Brain microvascular endothelial cell (primary cell): ENCODE measurements around the gene PLK1.
"Not testable (repeated sequence)": the region's sequence is repeated elsewhere in the genome, so short reads cannot be mapped to it uniquely, and the experiment has no call there.

Experiments
- DNase-seq: peaks from one replicate; pipeline ENCODE4 v3.0.0-alpha.2; 2020
- H3K27ac ChIP-seq: fragments of 250-450 bp; sonication (Bioruptor Pico); 2 replicates; pipeline ENCODE4 v1.5.1; 2020; ENCODE audit warnings: mild to moderate bottlenecking, moderate library complexity
- H3K27me3 ChIP-seq: fragments of 250-450 bp; sonication (Bioruptor Pico); replicated peaks from 2 replicates; pipeline ENCODE4 v1.5.1; 2020; ENCODE audit warnings: mild to moderate bottlenecking
- H3K36me3 ChIP-seq: fragments of 250-450 bp; sonication (Bioruptor Pico); replicated peaks from 2 replicates; pipeline ENCODE4 v1.5.1; 2020; ENCODE audit warnings: mild to moderate bottlenecking
- H3K4me3 ChIP-seq: 2 replicates; pipeline ENCODE4 v1.5.1; 2011; ENCODE audit warnings: low read depth, mild to moderate bottlenecking, control low read depth, low read length, moderate library complexity
- CTCF ChIP-seq: IDR thresholded peaks from 2 replicates; pipeline ENCODE4 v1.5.1; 2011; ENCODE audit warnings: low read depth, mild to moderate bottlenecking, moderate library complexity, low read length, control low read depth, inconsistent platforms; ENCODE audit errors: missing control alignments
- in situ Hi-C: cut with HindIII; loops from 2 replicates; pipeline ENCODE4 v1.10.0; 2017; ENCODE audit warnings: low sequenced_read_pairs, low pct_ligation_motif_present

PLK1 gene

GRCh38 chr16:23678430-23679273 lies at the start of gene PLK1:
TSS of gene PLK1 (plus strand) at chr16:23678889. CDS start at chr16:23678933, 44 bp downstream.
- H3K27ac ChIP-seq, result peak within 1 kb of the TSS; percentile 65
- in situ Hi-C loops, result no loop called here
- peak within 1 kb of the TSS; percentile 68 for H3K4me3 ChIP-seq
- peak; percentile 80 for DNase-seq
- no peaks in the 10 kb centered on the region for H3K27me3 ChIP-seq
- TF ChIP-seq CTCF, result peak; percentile 60
- H3K36me3 ChIP-seq, result peaks cover 19% of the 10 kb centered on the region

GRCh38 chr16:23629516-23629915 lies 49.2 kb upstream of the PLK1 start:
- TF ChIP-seq CTCF, result no peak
- DNase-seq, result no peak
- Histone ChIP-seq H3K27ac (no peak overlapping the region), H3K4me3 (no peak overlapping the region), H3K27me3 (no peaks in the 10 kb centered on the region), H3K36me3 (peaks cover 51% of the 10 kb centered on the region)
- in situ Hi-C loops, result no loop called here

- DNase-seq, H3K27me3 ChIP-seq, in situ Hi-C loops, H3K27ac ChIP-seq, H3K4me3 ChIP-seq: not testable (repeated sequence)
- H3K36me3 ChIP-seq, result peaks cover 46% of the 10 kb centered on the region
These were observed 46.8 kb upstream of the PLK1 start for GRCh38 chr16:23631874-23632273.

GRCh38 chr16:23634461-23635036 lies 44.1 kb upstream of the PLK1 start:
- peaks cover 38% of the 10 kb centered on the region for H3K36me3 ChIP-seq
- in situ Hi-C loops, result no loop called here
- no peak overlapping the region for H3K4me3 ChIP-seq
- no peak overlapping the region for H3K27ac ChIP-seq
- TF ChIP-seq CTCF, result no peak
- DNase-seq, result no peak
- no peaks in the 10 kb centered on the region for H3K27me3 ChIP-seq

- Histone ChIP-seq H3K27me3 (no peaks in the 10 kb centered on the region), H3K4me3 (no peak overlapping the region), H3K36me3 (peaks cover 31% of the 10 kb centered on the region), H3K27ac (no peak overlapping the region)
- in situ Hi-C loops, result no loop called here
- no peak for DNase-seq
- no peak for TF ChIP-seq CTCF
These were observed 42.7 kb upstream of the PLK1 start for GRCh38 chr16:23635958-23636357.

DNA sequence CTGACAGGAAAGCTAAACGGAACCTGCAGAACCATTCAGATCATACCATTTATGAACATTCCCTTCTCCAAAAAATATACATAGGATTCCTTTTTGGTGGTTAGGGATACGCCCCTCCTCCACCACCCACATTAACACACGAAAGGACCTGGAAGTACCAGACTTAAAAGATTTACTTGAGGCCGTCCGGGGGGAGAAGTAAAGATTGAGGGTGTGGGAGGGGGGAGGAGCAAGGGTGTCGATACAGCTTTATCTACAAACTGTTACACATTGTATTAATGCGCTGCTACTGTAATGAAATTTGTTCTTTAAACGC lies 38.1 kb upstream of the PLK1 start:
- Histone ChIP-seq H3K36me3 (peaks cover 26% of the 10 kb centered on the region), H3K4me3 (peak overlapping the region; percentile 99), H3K27ac (peak overlapping the region; percentile 72), H3K27me3 (no peaks in the 10 kb centered on the region)
- no peak for DNase-seq
- in situ Hi-C loops, result no loop called here
- TF ChIP-seq CTCF, result no peak
